ENCODE results near the gene NSUN2.

- TF ChIP-seq CTCF (IDR thresholded peaks at IDR 0.05) (no peak), POLR2A (IDR thresholded peaks at IDR 0.05) (no peak)
These were observed 51.1 kb downstream of the NSUN2 start for GRCh38 chr5:6581559-6582426.

Data from adrenal gland (tissue), 5 donors.